Lower leg skin (tissue), 4 donors: ENCODE data around the gene RPL37. TPM values are rescaled to one million over a fixed set of nuclear protein-coding genes. Genes with fewer than 3 reads are reported as not detected.
"Not testable (repeated sequence)": the region's sequence is repeated elsewhere in the genome, so short reads cannot be mapped to it uniquely, and the experiment has no call there.

Experiments used
- DNase-seq, 2 donors: peaks; one replicate each; pipeline ENCODE4 v3.0.0-alpha.2; 2019; ENCODE audit warnings: low spot score in 2 of 2
- H3K4me3 ChIP-seq: fragments of 200-600 bp; sonication (generic); 2 replicates; pipeline ENCODE4 v1.5.1; 2017; ENCODE audit warnings: mild to moderate bottlenecking, low read depth; ENCODE audit not compliant: poor library complexity, severe bottlenecking
- POLR2A ChIP-seq, 2 donors: fragments of 450-650 bp; IDR thresholded peaks; one replicate each; pipeline ENCODE4 v1.6.1; 2016 to 2017; ENCODE audit warnings: antibody characterized with exemption in 2 of 2, mild to moderate bottlenecking in 1 of 2, moderate library complexity in 1 of 2
- WGBS, 2 donors: methylation state at CpG; one replicate each; pipeline ENCODE4 v1.1.5; 2018; 5-methylcytosine and 5-hydroxymethylcytosine counted together
- intact Hi-C: fragments of 100-400 bp; cut with DNase I; formaldehyde crosslinking; loops from one replicate; pipeline ENCODE4 v1.15.0; 2023; ENCODE audit warnings: low total_unique reads
- total RNA-seq, 4 donors: library from RNA; depleted of rRNA; stranded (reverse); fragments of >200 nt; gene quantifications; one replicate each; pipeline ENCODE4 v1.1.0, GENCODE V29; 2016
- TF ChIP-seq, protein P1 (sequence below), 3 donors: fragments of 450-650 bp; IDR thresholded peaks; one replicate each; pipeline ENCODE4 v1.5.1; 2016; ENCODE audit warnings: antibody characterized with exemption in 3 of 3, mild to moderate bottlenecking in 3 of 3, moderate library complexity in 2 of 3

The RPL37 gene
- total RNA-seq, 4 donors from 2014 or later: 202 to 750 (median 389) TPM

DNA sequence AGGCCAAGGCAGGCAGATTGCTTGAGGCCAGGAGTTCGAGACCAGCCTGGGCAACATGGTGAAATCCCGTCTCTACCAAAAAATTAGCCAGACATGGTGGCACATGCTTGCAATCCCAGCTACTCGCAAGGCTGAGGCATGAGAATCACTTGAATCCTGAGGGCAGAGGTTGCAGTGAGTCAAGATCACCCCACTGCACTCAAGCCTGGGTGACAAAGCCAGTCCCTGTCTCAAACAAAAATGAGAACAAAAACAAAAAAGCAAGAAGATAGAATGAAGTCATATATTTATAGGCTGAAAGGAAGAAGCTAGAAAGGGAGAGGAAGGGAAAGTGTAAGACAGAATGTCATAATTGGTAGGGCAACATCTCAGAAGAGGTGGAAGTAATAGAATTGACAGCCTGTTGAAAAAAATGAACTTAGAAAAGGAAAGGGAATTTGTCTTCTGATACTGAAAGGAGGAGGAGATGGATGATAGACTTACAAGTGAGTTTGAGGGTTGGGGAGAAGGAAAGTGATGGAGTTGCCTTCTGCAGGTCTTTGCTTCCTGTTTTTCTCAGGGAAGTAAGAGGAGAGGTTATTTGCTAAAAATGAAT is 38.4 kb upstream of the RPL37 start:
- H3K4me3 ChIP-seq: no peak overlapping the region
- intact Hi-C loops: no loop called here
- WGBS, 2 donors: 80 to 90% methylated on average over 3 of the region's 3 CpGs
- TF ChIP-seq, protein P1, sequence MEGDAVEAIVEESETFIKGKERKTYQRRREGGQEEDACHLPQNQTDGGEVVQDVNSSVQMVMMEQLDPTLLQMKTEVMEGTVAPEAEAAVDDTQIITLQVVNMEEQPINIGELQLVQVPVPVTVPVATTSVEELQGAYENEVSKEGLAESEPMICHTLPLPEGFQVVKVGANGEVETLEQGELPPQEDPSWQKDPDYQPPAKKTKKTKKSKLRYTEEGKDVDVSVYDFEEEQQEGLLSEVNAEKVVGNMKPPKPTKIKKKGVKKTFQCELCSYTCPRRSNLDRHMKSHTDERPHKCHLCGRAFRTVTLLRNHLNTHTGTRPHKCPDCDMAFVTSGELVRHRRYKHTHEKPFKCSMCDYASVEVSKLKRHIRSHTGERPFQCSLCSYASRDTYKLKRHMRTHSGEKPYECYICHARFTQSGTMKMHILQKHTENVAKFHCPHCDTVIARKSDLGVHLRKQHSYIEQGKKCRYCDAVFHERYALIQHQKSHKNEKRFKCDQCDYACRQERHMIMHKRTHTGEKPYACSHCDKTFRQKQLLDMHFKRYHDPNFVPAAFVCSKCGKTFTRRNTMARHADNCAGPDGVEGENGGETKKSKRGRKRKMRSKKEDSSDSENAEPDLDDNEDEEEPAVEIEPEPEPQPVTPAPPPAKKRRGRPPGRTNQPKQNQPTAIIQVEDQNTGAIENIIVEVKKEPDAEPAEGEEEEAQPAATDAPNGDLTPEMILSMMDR (IDR thresholded peaks at IDR 0.05): no peak
- no peak for TF ChIP-seq POLR2A (IDR thresholded peaks at IDR 0.05)
- no peak for DNase-seq

DNA sequence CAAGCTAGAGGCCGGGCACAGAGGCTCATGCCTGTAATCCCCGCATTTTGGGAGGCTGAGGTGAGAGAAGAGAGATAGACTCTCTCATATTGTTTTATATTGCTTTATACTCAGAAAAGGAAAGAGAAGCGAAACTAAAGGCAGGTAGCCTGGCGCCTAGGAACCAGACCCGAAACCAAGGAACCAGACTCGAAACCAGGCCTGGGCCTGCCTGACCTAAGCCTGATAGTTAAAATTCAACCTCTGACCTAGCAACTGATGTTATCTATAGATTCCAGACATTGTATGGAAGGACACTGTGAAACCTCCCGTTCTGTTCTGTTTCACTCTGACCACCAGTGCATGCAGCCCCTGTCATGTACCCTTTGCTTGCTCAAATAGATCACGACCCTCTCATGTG is 37.2 kb upstream of the RPL37 start:
- DNase-seq, intact Hi-C loops, H3K4me3 ChIP-seq: not testable (repeated sequence)
- 92 to 93% methylated on average over 8 of the region's 8 CpGs for WGBS, 2 donors

DNA sequence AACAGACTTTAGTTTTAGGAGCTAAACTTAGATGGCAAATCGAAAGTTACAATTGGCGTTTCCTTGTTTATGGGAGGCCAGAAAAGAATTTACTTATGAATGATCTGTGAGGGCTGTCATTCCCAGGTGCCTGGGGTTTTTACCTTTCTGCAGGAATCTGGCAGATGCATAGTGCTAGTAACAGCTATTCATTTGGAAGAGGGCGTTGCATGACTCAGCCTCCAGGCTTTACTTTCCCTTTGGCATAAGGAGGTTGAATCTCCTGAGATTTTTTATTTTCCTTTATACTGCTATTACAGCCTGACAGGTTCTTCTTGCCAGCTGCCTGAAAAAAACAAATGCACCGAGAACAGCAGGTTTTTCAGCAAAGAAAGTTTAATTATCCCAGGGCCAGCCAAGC is 36.2 kb upstream of the RPL37 start:
- intact Hi-C loops: no loop called here
- WGBS, 2 donors: 35 to 52% methylated on average over 4 of the region's 4 CpGs

DNA sequence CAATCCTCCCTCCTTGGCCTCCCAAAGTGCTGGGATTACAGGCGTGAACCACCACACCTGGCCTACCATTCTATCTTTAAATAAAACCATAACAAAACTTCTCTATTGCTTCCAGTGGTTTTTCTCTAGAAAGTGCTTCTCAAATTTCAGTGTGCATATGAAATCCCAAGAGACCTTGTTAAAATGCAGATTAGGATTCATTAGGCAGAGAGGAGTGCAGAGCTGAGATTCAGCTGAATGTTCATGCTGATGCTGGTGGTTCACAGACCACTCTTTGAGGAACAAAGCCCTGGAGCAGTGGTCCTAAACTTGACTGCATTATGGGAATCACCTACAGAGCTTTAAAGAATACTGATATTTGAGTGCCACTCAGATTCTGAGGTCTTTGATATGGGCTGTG is 34.4 kb upstream of the RPL37 start:
- no peak for DNase-seq
- H3K4me3 ChIP-seq: no peak overlapping the region
- intact Hi-C loops: loop anchor here (10.0 kb wide), 1 partner anchor 115 kb away; the partner anchor contains the start of gene TTC33
- TF ChIP-seq, protein P1 (IDR thresholded peaks at IDR 0.05): no peak
- 84 to 90% methylated on average over 1 of the region's 1 CpG for WGBS, 2 donors

More for the DNA sequence above, 36.2 kb upstream of the RPL37 start:
- TF ChIP-seq POLR2A (IDR thresholded peaks at IDR 0.05): no peak
- TF ChIP-seq, protein P1 (IDR thresholded peaks at IDR 0.05): no peak
- no peak for DNase-seq
- no peak overlapping the region for H3K4me3 ChIP-seq

DNA sequence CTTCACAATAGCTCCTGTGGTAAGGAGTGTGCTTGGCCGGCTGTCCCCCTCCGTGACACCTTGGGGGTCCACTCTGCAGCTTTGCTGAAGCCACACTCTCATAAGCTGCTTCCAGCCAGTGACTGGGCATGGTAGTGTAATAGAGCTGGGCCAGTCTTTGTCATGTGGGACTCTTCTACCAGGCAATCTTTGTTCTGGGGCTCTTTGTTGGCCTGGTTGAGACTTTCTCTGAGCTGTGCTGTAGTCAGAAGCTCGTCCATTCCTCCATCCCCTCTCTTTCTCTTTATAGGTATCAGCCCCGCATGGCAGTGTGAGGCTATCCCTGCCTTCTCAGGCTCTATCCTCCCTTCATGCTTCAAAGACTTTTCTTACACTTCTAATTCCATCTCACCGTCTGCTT is 31.8 kb upstream of the RPL37 start:
- H3K4me3 ChIP-seq: no peak overlapping the region
- intact Hi-C loops: loop anchor here (10.0 kb wide), 1 partner anchor 112 kb away; the partner anchor contains the start of gene TTC33
- no peak for DNase-seq
- no peak for TF ChIP-seq POLR2A (IDR thresholded peaks at IDR 0.05)
- TF ChIP-seq, protein P1 (IDR thresholded peaks at IDR 0.05): no peak
- 79 to 87% methylated on average over 5 of the region's 5 CpGs for WGBS, 2 donors

DNA sequence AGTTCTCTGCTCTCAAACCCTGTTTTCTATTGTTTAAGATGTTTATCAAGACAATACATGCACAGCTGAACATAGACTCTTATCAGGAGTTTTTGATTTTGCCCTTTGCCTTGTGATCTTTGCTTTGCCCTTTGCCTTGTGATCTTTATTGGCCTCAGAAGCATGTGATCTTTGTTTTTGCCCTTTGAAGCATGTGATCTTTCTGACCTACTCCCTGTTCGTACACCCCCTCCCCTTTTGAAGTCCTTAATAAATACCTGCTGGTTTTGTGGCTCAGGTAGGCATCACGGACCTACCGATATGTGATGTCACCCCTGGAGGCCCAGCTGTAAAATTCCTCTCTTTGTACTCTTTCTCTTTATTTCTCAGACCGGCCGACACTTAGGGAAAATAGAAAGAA is 30.0 kb upstream of the RPL37 start:
- not testable (repeated sequence) for DNase-seq
- 85 to 92% methylated on average over 5 of the region's 5 CpGs for whole genome bisulfite sequencing, 2 donors

DNA sequence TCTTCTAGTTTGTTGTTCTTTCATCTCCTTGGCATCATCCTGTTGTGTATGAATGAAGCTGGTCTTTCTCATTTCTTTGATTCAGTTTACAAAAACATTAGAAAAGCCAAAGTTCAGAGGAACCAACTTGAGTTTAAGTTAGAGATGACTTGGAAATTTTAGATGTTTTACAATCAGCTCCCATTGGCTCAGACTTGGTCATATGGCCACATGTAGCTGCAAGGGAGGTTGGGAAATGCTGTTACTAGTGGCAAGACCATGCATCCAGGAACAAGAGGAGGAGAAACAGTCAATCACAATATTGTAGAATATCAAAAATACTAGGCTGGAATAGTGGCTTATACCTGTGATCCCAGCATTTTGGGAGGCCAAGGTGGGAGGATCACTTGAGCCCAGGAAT is 25.7 kb upstream of the RPL37 start:
- no peak overlapping the region for H3K4me3 ChIP-seq
- intact Hi-C loops: loop anchor here (10.0 kb wide), 1 partner anchor 106 kb away; the partner anchor contains the start of gene TTC33
- no peak for DNase-seq
- TF ChIP-seq, protein P1 (IDR thresholded peaks at IDR 0.05): no peak
- TF ChIP-seq POLR2A (IDR thresholded peaks at IDR 0.05): no peak

More for the DNA sequence above, 30.0 kb upstream of the RPL37 start:
- not testable (repeated sequence) for H3K4me3 ChIP-seq
- intact Hi-C loops: loop anchor here (10.0 kb wide), 1 partner anchor 110 kb away; the partner anchor contains the start of gene TTC33
